A673 (cell line): ENCODE measurements around the gene ELP4. TPM values are rescaled to one million over a fixed set of nuclear protein-coding genes. Genes with fewer than 3 reads are reported as not detected.
A peak's percentile ranks its signal among the peaks of the same experiment; 100 is the strongest.

Experiments
- BruUV-seq: library from RNA; stranded (reverse); fragments of 400-500 nt; replicated peaks from 2 replicates; lab custom pipeline; 2021; lab: Mats Ljungman, UMichigan
- CTCF ChIA-PET: fragments of 300-600 bp; sonication (Branson Sonifier 250); formaldehyde crosslinking; loops from one replicate; lab custom pipeline; 2022; ENCODE audit warnings: antibody characterized with exemption; lab: Charles Lee
- POLR2A ChIA-PET: fragments of 300-600 bp; sonication (Branson Sonifier 250); formaldehyde crosslinking; loops from one replicate; lab custom pipeline; 2022; ENCODE audit warnings: antibody characterized with exemption; ENCODE audit not compliant: low non-redundant PET; lab: Charles Lee
- DNase-seq: peaks from one replicate; pipeline ENCODE4 v3.0.0-alpha.2; 2015; ENCODE audit warnings: low spot score
- H3K27ac ChIP-seq: fragments of 200-600 bp; sonication (generic); 2 replicates; pipeline ENCODE4 v1.5.1; 2016; ENCODE audit warnings: mixed run types, low read depth, mild to moderate bottlenecking, mixed read lengths, antibody characterized with exemption, low read length; ENCODE audit not compliant: poor library complexity, severe bottlenecking
- H3K27me3 ChIP-seq: fragments of 200-600 bp; sonication (generic); replicated peaks from 2 replicates; pipeline ENCODE4 v1.6.1; 2017; ENCODE audit warnings: mixed run types, low read depth, mild to moderate bottlenecking, mixed read lengths, antibody characterized with exemption, low read length; ENCODE audit not compliant: insufficient read depth, poor library complexity
- H3K36me3 ChIP-seq: fragments of 200-600 bp; sonication (generic); 2 replicates; pipeline ENCODE4 v1.6.1; 2016; ENCODE audit warnings: mixed run types, mild to moderate bottlenecking, mixed read lengths, antibody characterized with exemption, low read length; ENCODE audit not compliant: insufficient read depth, poor library complexity, severe bottlenecking
- H3K4me1 ChIP-seq: fragments of 200-600 bp; sonication (generic); 2 replicates; pipeline ENCODE4 v1.6.1; 2017; ENCODE audit warnings: mixed run types, mild to moderate bottlenecking, mixed read lengths, antibody characterized with exemption, low read length; ENCODE audit not compliant: insufficient read depth, poor library complexity, severe bottlenecking
- H3K4me3 ChIP-seq: fragments of 200-600 bp; sonication (generic); 2 replicates; pipeline ENCODE4 v1.5.1; 2016; ENCODE audit warnings: low read depth, mixed run types, mild to moderate bottlenecking, mixed read lengths, low read length; ENCODE audit not compliant: poor library complexity, severe bottlenecking
- H3K9me3 ChIP-seq: fragments of 200-600 bp; sonication (generic); 2 replicates; pipeline ENCODE4 v1.6.1; 2016; ENCODE audit warnings: mixed run types, low read depth, mild to moderate bottlenecking, mixed read lengths, antibody characterized with exemption, low read length; ENCODE audit not compliant: poor library complexity, severe bottlenecking
- CTCF ChIP-seq: fragments of 300-800, 200-600 bp; sonication (generic); conservative IDR thresholded peaks from 2 replicates; pipeline ENCODE4 v1.5.1; 2017; ENCODE audit warnings: low read depth, mild to moderate bottlenecking, antibody characterized with exemption, low read length, moderate library complexity, mixed read lengths
- EZH2 ChIP-seq: fragments of 200-600 bp; sonication (generic); IDR thresholded peaks from 2 replicates; pipeline ENCODE4 v1.6.1; 2017; ENCODE audit warnings: borderline replicate concordance, low read depth, mild to moderate bottlenecking, mixed read lengths, antibody characterized with exemption, low read length; ENCODE audit not compliant: poor library complexity, severe bottlenecking
- intact Hi-C: fragments of 100-400 bp; cut with micrococcal nuclease; formaldehyde crosslinking; loops from one replicate; pipeline ENCODE4 v1.10.0; 2022; ENCODE audit not compliant: unreplicated experiment
- total RNA-seq: library from RNA; stranded (reverse); gene quantifications from 2 replicates; pipeline ENCODE4 v1.2.3, GENCODE V29; 2021

Gene ELP4
- total RNA-seq, 1 experiment from 2014 or later = 49.4 TPM

- ChIA-PET CTCF (interaction anchor here (0.6 kb wide), 1 partner anchor 12 kb away, joined by 3 read pairs; no protein-coding TSS in a partner anchor), POLR2A (no interaction called here)
- no peak for TF ChIP-seq EZH2
- 0 out of 2 replicates have a peak, but pooled peaks have one; percentile 30 for TF ChIP-seq CTCF
- no peak for DNase-seq
- Histone ChIP-seq H3K4me3 (no peak overlapping the region), H3K4me1 (no peaks in the 10 kb centered on the region), H3K9me3 (no peaks in the 10 kb centered on the region), H3K27me3 (peaks cover 99% of the 10 kb centered on the region), H3K27ac (no peak overlapping the region), H3K36me3 (no peaks in the 10 kb centered on the region)
- intact Hi-C loops = no loop called here
- no TSS peak for BruUV-seq
Measured at GRCh38 chr11:31834237-31834636, 324.7 kb downstream of the ELP4 start.

Other genes with a start within 250 kb of the ELP4 start
- gene DCDC1, start 140.0 kb upstream of the ELP4 start, total RNA-seq = 0.58 and 1.0 TPM in 2 replicates
- gene DNAJC24, start 139.9 kb upstream of the ELP4 start, total RNA-seq = 46.9 and 50.4 TPM in 2 replicates
- 88.3 and 97.3 TPM in 2 replicates for gene IMMP1L, start 145 bp upstream of the ELP4 start, total RNA-seq